ENCODE measurements around the gene PODN.

DNA sequence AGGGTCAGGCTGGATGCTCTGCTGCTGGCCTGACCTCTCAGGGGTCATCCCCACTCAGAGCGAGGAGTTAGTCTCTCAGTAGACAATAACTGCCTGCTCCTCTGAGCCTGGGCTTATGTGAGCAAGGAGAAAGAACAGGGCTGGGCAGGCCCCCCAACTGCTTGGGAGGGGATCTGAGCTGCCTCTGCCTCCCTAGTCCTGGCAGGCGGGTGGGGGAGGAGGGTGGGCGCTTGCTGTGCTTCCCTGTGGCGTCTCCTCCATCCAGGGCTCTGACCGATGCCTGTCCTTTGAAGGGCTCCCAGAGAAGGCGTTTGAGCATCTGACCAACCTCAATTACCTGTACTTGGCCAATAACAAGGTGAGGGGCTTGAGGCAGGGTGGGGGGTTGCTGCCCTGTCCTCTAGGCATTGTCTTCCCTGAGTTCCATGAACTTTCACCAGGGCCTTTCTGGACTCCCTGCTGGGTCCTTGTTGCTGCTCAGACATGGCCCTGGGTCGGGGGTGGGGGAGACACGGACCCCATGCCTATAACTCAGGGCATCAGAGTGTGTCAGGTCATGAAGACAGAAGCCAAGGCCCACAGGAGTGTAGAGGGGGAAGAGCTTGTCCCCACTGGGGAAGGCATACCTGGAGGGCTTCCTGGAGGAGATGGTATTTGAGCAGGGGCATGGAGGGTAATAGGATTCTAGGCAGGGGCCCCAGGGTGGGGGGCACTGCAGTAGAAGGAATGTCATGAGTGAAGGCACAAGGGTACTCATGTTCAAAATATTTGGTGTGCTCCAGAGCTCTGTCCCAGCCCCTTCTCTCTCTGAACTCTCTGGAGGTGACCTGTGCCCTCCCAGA lies 12.5 kb downstream of the PODN start:
- TF ChIP-seq, protein P1, sequence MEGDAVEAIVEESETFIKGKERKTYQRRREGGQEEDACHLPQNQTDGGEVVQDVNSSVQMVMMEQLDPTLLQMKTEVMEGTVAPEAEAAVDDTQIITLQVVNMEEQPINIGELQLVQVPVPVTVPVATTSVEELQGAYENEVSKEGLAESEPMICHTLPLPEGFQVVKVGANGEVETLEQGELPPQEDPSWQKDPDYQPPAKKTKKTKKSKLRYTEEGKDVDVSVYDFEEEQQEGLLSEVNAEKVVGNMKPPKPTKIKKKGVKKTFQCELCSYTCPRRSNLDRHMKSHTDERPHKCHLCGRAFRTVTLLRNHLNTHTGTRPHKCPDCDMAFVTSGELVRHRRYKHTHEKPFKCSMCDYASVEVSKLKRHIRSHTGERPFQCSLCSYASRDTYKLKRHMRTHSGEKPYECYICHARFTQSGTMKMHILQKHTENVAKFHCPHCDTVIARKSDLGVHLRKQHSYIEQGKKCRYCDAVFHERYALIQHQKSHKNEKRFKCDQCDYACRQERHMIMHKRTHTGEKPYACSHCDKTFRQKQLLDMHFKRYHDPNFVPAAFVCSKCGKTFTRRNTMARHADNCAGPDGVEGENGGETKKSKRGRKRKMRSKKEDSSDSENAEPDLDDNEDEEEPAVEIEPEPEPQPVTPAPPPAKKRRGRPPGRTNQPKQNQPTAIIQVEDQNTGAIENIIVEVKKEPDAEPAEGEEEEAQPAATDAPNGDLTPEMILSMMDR (IDR thresholded peaks at IDR 0.05): no peak
- TF ChIP-seq, protein P2, sequence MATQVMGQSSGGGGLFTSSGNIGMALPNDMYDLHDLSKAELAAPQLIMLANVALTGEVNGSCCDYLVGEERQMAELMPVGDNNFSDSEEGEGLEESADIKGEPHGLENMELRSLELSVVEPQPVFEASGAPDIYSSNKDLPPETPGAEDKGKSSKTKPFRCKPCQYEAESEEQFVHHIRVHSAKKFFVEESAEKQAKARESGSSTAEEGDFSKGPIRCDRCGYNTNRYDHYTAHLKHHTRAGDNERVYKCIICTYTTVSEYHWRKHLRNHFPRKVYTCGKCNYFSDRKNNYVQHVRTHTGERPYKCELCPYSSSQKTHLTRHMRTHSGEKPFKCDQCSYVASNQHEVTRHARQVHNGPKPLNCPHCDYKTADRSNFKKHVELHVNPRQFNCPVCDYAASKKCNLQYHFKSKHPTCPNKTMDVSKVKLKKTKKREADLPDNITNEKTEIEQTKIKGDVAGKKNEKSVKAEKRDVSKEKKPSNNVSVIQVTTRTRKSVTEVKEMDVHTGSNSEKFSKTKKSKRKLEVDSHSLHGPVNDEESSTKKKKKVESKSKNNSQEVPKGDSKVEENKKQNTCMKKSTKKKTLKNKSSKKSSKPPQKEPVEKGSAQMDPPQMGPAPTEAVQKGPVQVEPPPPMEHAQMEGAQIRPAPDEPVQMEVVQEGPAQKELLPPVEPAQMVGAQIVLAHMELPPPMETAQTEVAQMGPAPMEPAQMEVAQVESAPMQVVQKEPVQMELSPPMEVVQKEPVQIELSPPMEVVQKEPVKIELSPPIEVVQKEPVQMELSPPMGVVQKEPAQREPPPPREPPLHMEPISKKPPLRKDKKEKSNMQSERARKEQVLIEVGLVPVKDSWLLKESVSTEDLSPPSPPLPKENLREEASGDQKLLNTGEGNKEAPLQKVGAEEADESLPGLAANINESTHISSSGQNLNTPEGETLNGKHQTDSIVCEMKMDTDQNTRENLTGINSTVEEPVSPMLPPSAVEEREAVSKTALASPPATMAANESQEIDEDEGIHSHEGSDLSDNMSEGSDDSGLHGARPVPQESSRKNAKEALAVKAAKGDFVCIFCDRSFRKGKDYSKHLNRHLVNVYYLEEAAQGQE (IDR thresholded peaks at IDR 0.05; ENCODE audit: insufficient read depth in 1 of 2, low read depth in 2 of 2, low read length in 1 of 2): no peak

Measured in Panc1 (cell line).